Pancreas (tissue), 10 donors: ENCODE data around the gene FAM13B. TPM values are rescaled to one million over a fixed set of nuclear protein-coding genes. Genes with fewer than 3 reads are reported as not detected.
A peak's percentile ranks its signal among the peaks of the same experiment; 100 is the strongest.

ENCODE experiments used
- ATAC-seq, 4 donors: fragments of 200-7000 bp; cut with Tn5 transposase; one replicate each; pipeline versions ENCODE4 v1.8.0 to v1.9.1; 2020; ENCODE audit warnings: mild to moderate bottlenecking in 4 of 4, moderate library complexity in 4 of 4
- DNase-seq, 6 donors: peaks; one replicate each; pipeline ENCODE4 v3.0.0-alpha.2; 2020
- FAIRE-seq: peaks from 2 replicates; lab custom pipeline; 2012; peaks lifted over from hg19 to GRCh38; lab: Jason Lieb, UNC
- H3K27ac ChIP-seq, 4 donors: fragments of 200-600 bp; sonication (generic); 1 replicate in 3 of 4; 2 replicates in 1 of 4; pipeline versions ENCODE4 v1.5.0 to v1.8.0; 2020
- H3K27me3 ChIP-seq, 4 donors: fragments of 200-600 bp; one replicate each; pipeline ENCODE4 v1.8.0; 2021
- H3K36me3 ChIP-seq, 3 donors: fragments of 200-600 bp; sonication (generic) in 1 of 3; one replicate each; pipeline versions ENCODE4 v1.5.0 to v1.8.0; 2020 to 2021
- H3K4me1 ChIP-seq, 3 donors: fragments of 200-600 bp; one replicate each; pipeline ENCODE4 v1.8.0; 2021
- H3K4me3 ChIP-seq, 4 donors: fragments of 200-600 bp; sonication (generic) in 2 of 4; one replicate each; pipeline versions ENCODE4 v1.5.0 to v1.8.0; 2020 to 2021
- H3K9me3 ChIP-seq, 4 donors: fragments of 200-600 bp; one replicate each; pipeline ENCODE4 v1.8.0; 2021
- CTCF ChIP-seq, 4 donors: fragments of 200-600 bp; sonication (generic) in 3 of 4; IDR thresholded peaks; one replicate each; pipeline versions ENCODE4 v1.5.0 to v1.8.0; 2021; ENCODE audit warnings: antibody characterized with exemption in 4 of 4
- WGBS, 2 donors: extraction: QIAGEN DNeasy Blood & Tissue Kit; methylation state at CpG; one replicate each; pipeline ENCODE4 v1.1.7; 2013; 5-methylcytosine and 5-hydroxymethylcytosine counted together
- intact Hi-C, 3 donors: fragments of 100-400 bp; cut with DNase I; formaldehyde crosslinking; loops; one replicate each; pipeline versions ENCODE4 v1.11.1 to v1.14.2; 2022
- polyA plus RNA-seq, 2 donors: library from polyadenylated mRNA; stranded (reverse); fragments of 200-250 nt; gene quantifications; one replicate each; pipeline ENCODE4 v1.2.3, GENCODE V29; 2013
- total RNA-seq, 6 donors: library from RNA; stranded (reverse); fragmentation: NEBNext Ultra II Directional in 4 of 6; extraction: Animal tissue kit (Norgen Biotek cat#: 25700) in 4 of 6; gene quantifications; one replicate each; pipeline versions ENCODE4 v1.2.1 to v1.2.4, GENCODE V29; 2021 to 2023
- donor health status: healthy with polysubstance abuse.
- donor health status: DM: no; HTN: no; CAD: no; lungs with moderate emphysema.
- donor health status: DM: no; HTN: no; CAD: no.
- donor health status: control.
- donor health status: control.
- donor health status: Bipolar disorder and iron deficiency.
- donor health status: DM: yes; HTN: yes; CAD: no.
- donor health status: DM: no; HTN: no; CAD: no.
- donor health status: DM: no; HTN: no; CAD: no.
- donor health status: DM: yes; HTN: yes; CAD: no.

Gene FAM13B
- total and polyA plus RNA-seq, 8 donors: 5.6 to 17.8 (median 11.2) TPM

GRCh38 chr5:137888863-137889759, 143.8 kb downstream of the FAM13B start, which contains the start of gene PKD2L2:
PKD2L2 (plus strand) TSS chr5:137889457; CDS start chr5:137889492, 35 bp downstream.
- H3K4me1 ChIP-seq: no peaks in the 10 kb centered on the region
- peak; percentile 68 to 93 (median 78) for DNase-seq
- H3K27ac ChIP-seq: peak within 1 kb of the TSS; percentile 29 to 82 (median 54)
- WGBS, 2 donors: 16 to 23% methylated on average over 59 of the region's 59 CpGs
- intact Hi-C loops: no loop called here
- TF ChIP-seq CTCF (IDR thresholded peaks at IDR 0.05): no peak
- ATAC-seq: peak; percentile 97 to 100 (median 98)
- H3K9me3 ChIP-seq: no peaks in the 10 kb centered on the region
- no peak for FAIRE-seq
- H3K27me3 ChIP-seq: no peaks in the 10 kb centered on the region
- peak within 1 kb of the TSS; percentile 18 to 52 (median 30) for H3K4me3 ChIP-seq
- no peaks in the 10 kb centered on the region for H3K36me3 ChIP-seq

- no peak for DNase-seq
- Histone ChIP-seq H3K27me3 (no peaks in the 10 kb centered on the region), H3K4me3 (peak overlapping the region in 2 of 4 donors; percentile 43 to 52), H3K27ac (peak overlapping the region in 3 of 4 donors; percentile 29 to 82 (median 57)), H3K36me3 (no peaks in the 10 kb centered on the region), H3K4me1 (no peaks in the 10 kb centered on the region), H3K9me3 (no peaks in the 10 kb centered on the region)
- no peak for FAIRE-seq
- 48 to 56% methylated on average over 7 of the region's 7 CpGs for whole genome bisulfite sequencing, 2 donors
- no peak for TF ChIP-seq CTCF (IDR thresholded peaks at IDR 0.05)
- ATAC-seq: peak in 2 of 4 donors; percentile 5 to 7
- intact Hi-C loops: no loop called here
Observed at GRCh38 chr5:137888466-137888862, 144.4 kb downstream of the FAM13B start.

Other genes with a start within 250 kb of the FAM13B start
- gene MYOT, start 165.2 kb downstream of the FAM13B start, total RNA-seq: under 1 TPM in 4 of 6 donors, not detected in 2; 0.19 to 0.56 (median 0.40) TPM
- 1 to 10 TPM in 1 of 2 donors, under 1 TPM in 1; 0.34 to 1.2 TPM for gene MYOT, start 165.2 kb downstream of the FAM13B start, polyA plus RNA-seq
- under 1 TPM in 1 of 6 donors, not detected in 5; 0.23 TPM for gene PKD2L2, start 143.6 kb downstream of the FAM13B start, total RNA-seq
- under 1 TPM in 1 of 2 donors, not detected in 1; 0.05 TPM for gene PKD2L2, start 143.6 kb downstream of the FAM13B start, polyA plus RNA-seq
- gene WNT8A, start 51.0 kb upstream of the FAM13B start, total RNA-seq: not detected
- not detected for gene WNT8A, start 51.0 kb upstream of the FAM13B start, polyA plus RNA-seq
- 1 to 10 TPM; 1.8 to 4.3 (median 2.5) TPM for gene NME5, start 106.3 kb upstream of the FAM13B start, total RNA-seq
- gene NME5, start 106.3 kb upstream of the FAM13B start, polyA plus RNA-seq: 1 to 10 TPM; 5.6 to 9.2 TPM
- gene BRD8, start 145.6 kb upstream of the FAM13B start, total RNA-seq: 10 to 100 TPM; 18.1 to 42.1 (median 29.4) TPM
- gene BRD8, start 145.6 kb upstream of the FAM13B start, polyA plus RNA-seq: 10 to 100 TPM; 49.7 to 69.7 TPM
- 1 to 10 TPM in 1 of 6 donors, under 1 TPM in 4, not detected in 1; 0.25 to 1.0 (median 0.32) TPM for gene KIF20A, start 146.0 kb upstream of the FAM13B start, total RNA-seq
- gene KIF20A, start 146.0 kb upstream of the FAM13B start, polyA plus RNA-seq: under 1 TPM; 0.05 to 0.19 TPM
- gene CDC23, start 180.2 kb upstream of the FAM13B start, total RNA-seq: 10 to 100 TPM in 1 of 6 donors, 1 to 10 TPM in 5; 5.2 to 12.1 (median 8.1) TPM
- gene CDC23, start 180.2 kb upstream of the FAM13B start, polyA plus RNA-seq: 10 to 100 TPM in 1 of 2 donors, 1 to 10 TPM in 1; 4.8 to 10.5 TPM
- gene GFRA3, start 241.5 kb upstream of the FAM13B start, total RNA-seq: 1 to 10 TPM; 1.0 to 2.6 (median 1.3) TPM
- gene GFRA3, start 241.5 kb upstream of the FAM13B start, polyA plus RNA-seq: under 1 TPM; 0.47 to 0.57 TPM